H1 (cell line): ENCODE measurements around the gene IFNG. TPM values are rescaled to one million over a fixed set of nuclear protein-coding genes. Genes with fewer than 3 reads are reported as not detected.

ENCODE experiments used
- CTCF ChIA-PET: fragments of 300-600 bp; sonication (Branson Sonifier 250); formaldehyde crosslinking; loops from one replicate; lab custom pipeline; 2021; ENCODE audit not compliant: partially characterized antibody; lab: Charles Lee
- POLR2A ChIA-PET: fragments of 300-600 bp; sonication (Branson Sonifier 250); formaldehyde crosslinking; loops from one replicate; lab custom pipeline; 2021; ENCODE audit warnings: inconsistent platforms; ENCODE audit not compliant: partially characterized antibody; lab: Charles Lee
- DNase-seq, 2 experiments: peaks; one replicate each; pipeline versions ENCODE4 v3.0.0 to v3.0.0-alpha.2; 2010 to 2022; ENCODE audit warnings: low spot score in 2 of 2, low read depth in 1 of 2, mixed read lengths in 1 of 2
- FAIRE-seq: peaks from 2 replicates; lab custom pipeline; 2011; peaks lifted over from hg19 to GRCh38; lab: Jason Lieb, UNC
- H2AFZ ChIP-seq: 2 replicates; pipeline ENCODE4 v1.8.1; 2012; ENCODE audit warnings: low read length, inconsistent platforms
- H2AK5ac ChIP-seq: 2 replicates; pipeline ENCODE4 v1.6.1; 2013; ENCODE audit warnings: low read depth, low read length
- H2BK120ac ChIP-seq: replicated peaks from 2 replicates; pipeline ENCODE3; 2013; ENCODE audit warnings: low read depth, low read length, inconsistent platforms
- H2BK12ac ChIP-seq: 2 replicates; pipeline ENCODE4 v1.6.1; 2013; ENCODE audit warnings: low read depth, low read length
- H2BK15ac ChIP-seq: 2 replicates; pipeline ENCODE4 v1.6.1; 2013; ENCODE audit warnings: low read length
- H2BK20ac ChIP-seq: 2 replicates; pipeline ENCODE4 v1.6.1; 2013; ENCODE audit warnings: low read length
- H2BK5ac ChIP-seq: 2 replicates; pipeline ENCODE4 v1.6.1; 2013; ENCODE audit warnings: low read depth, low read length
- H3K14ac ChIP-seq: 2 replicates; pipeline ENCODE4 v1.6.1; 2013; ENCODE audit warnings: inconsistent platforms; ENCODE audit not compliant: insufficient read length
- H3K18ac ChIP-seq: 2 replicates; pipeline ENCODE4 v1.6.1; 2013; ENCODE audit warnings: low read length; ENCODE audit errors: extremely low read depth
- H3K23ac ChIP-seq: 2 replicates; pipeline ENCODE4 v1.6.1; 2013; ENCODE audit warnings: inconsistent platforms; ENCODE audit not compliant: insufficient read length
- H3K23me2 ChIP-seq: 2 replicates; pipeline ENCODE4 v1.6.1; 2013; ENCODE audit warnings: low read depth, low read length
- H3K27ac ChIP-seq: 2 replicates; pipeline ENCODE4 v1.6.1; 2011; ENCODE audit warnings: low read depth, low read length, inconsistent platforms
- H3K27me3 ChIP-seq, 4 experiments: replicated peaks in 1 of 4; 1 replicate in 1 of 4; 2 replicates in 3 of 4; pipeline versions ENCODE4 v1.6.1 to v1.8.1; 2011 to 2013; ENCODE audit warnings: low read length in 3 of 4, mild to moderate bottlenecking in 3 of 4, inconsistent platforms in 2 of 4, mixed read lengths in 2 of 4, moderate library complexity in 1 of 4; ENCODE audit not compliant: control insufficient read depth in 3 of 4, insufficient read depth in 3 of 4; ENCODE audit errors: extremely low read depth in 1 of 4
- H3K36me3 ChIP-seq, 4 experiments: 2 replicates each; pipeline versions ENCODE4 v1.6.1 to v1.8.1; 2011 to 2013; ENCODE audit warnings: mild to moderate bottlenecking in 4 of 4, low read length in 3 of 4, moderate library complexity in 2 of 4, control low read depth in 1 of 4, inconsistent platforms in 1 of 4; ENCODE audit not compliant: insufficient read depth in 4 of 4, control insufficient read depth in 2 of 4
- H3K4ac ChIP-seq: replicated peaks from 2 replicates; pipeline ENCODE3; 2013; ENCODE audit warnings: low read length, low read depth, mixed read lengths, inconsistent platforms; ENCODE audit not compliant: insufficient read length
- H3K4me1 ChIP-seq, 4 experiments: replicated peaks in 1 of 4; 1 replicate in 1 of 4; 2 replicates in 3 of 4; pipeline versions ENCODE4 v1.6.1 to v1.8.1; 2011 to 2013; ENCODE audit warnings: low read length in 3 of 4, inconsistent platforms in 2 of 4, mixed read lengths in 1 of 4; ENCODE audit not compliant: insufficient read depth in 4 of 4, control insufficient read depth in 3 of 4
- H3K4me2 ChIP-seq, 2 experiments: 2 replicates each; pipeline versions ENCODE4 v1.6.1 to v1.8.1; 2011 to 2013; ENCODE audit warnings: low read depth in 2 of 2, low read length in 2 of 2, control low read depth in 1 of 2, inconsistent platforms in 1 of 2, mild to moderate bottlenecking in 1 of 2; ENCODE audit not compliant: insufficient read depth in 1 of 2
- H3K4me3 ChIP-seq, 4 experiments: fragments of 200-600, 300-600 bp in 1 of 4; sonication (generic), shearing (Covaris generic), sonication (Bioruptor Twin) in 1 of 4; 2 replicates each; pipeline versions ENCODE4 v1.5.1 to v1.8.1; 2011 to 2016; ENCODE audit warnings: low read length in 4 of 4, low read depth in 3 of 4, control low read depth in 2 of 4, inconsistent platforms in 2 of 4, mild to moderate bottlenecking in 2 of 4, mixed read lengths in 1 of 4, moderate library complexity in 1 of 4; ENCODE audit not compliant: insufficient read depth in 2 of 4; ENCODE audit errors: extremely low read depth in 1 of 4
- H3K56ac ChIP-seq: replicated peaks from 2 replicates; pipeline ENCODE3; 2013; ENCODE audit warnings: low read depth, mild to moderate bottlenecking, mixed read lengths, low read length, inconsistent platforms; ENCODE audit not compliant: insufficient read length
- H3K79me1 ChIP-seq: 2 replicates; pipeline ENCODE4 v1.6.1; 2013; ENCODE audit warnings: low read depth, low read length, control low read depth
- H3K79me2 ChIP-seq, 2 experiments: 2 replicates each; pipeline versions ENCODE4 v1.6.1 to v1.8.1; 2012 to 2013; ENCODE audit warnings: low read length in 2 of 2, mild to moderate bottlenecking in 2 of 2, inconsistent platforms in 1 of 2; ENCODE audit not compliant: insufficient read depth in 2 of 2, control insufficient read depth in 1 of 2
- H3K9ac ChIP-seq, 4 experiments: replicated peaks in 1 of 4; 1 replicate in 1 of 4; 2 replicates in 3 of 4; pipeline versions ENCODE4 v1.6.1 to v1.8.1; 2011 to 2013; ENCODE audit warnings: low read depth in 3 of 4, low read length in 3 of 4, control low read depth in 2 of 4, mild to moderate bottlenecking in 2 of 4, moderate library complexity in 2 of 4, inconsistent platforms in 1 of 4; ENCODE audit errors: extremely low read depth in 1 of 4
- H3K9me3 ChIP-seq, 2 experiments: 2 replicates each; pipeline versions ENCODE4 v1.6.1 to v1.8.1; 2012 to 2013; ENCODE audit warnings: mild to moderate bottlenecking in 2 of 2, moderate library complexity in 2 of 2, control low read depth in 1 of 2, inconsistent platforms in 1 of 2, low read depth in 1 of 2, low read length in 1 of 2, mixed read lengths in 1 of 2; ENCODE audit not compliant: insufficient read depth in 2 of 2
- H4K20me1 ChIP-seq, 2 experiments: replicated peaks in 1 of 2; 2 replicates each; pipeline versions ENCODE3 to v1.8.1; 2011 to 2013; ENCODE audit warnings: inconsistent platforms in 2 of 2, low read length in 2 of 2, mild to moderate bottlenecking in 1 of 2; ENCODE audit not compliant: insufficient read depth in 2 of 2, control insufficient read depth in 1 of 2
- H4K5ac ChIP-seq: 2 replicates; pipeline ENCODE4 v1.6.1; 2013; ENCODE audit warnings: low read length, low read depth, mixed read lengths, inconsistent platforms; ENCODE audit not compliant: insufficient read length
- H4K8ac ChIP-seq: 2 replicates; pipeline ENCODE4 v1.8.0; 2013; ENCODE audit warnings: mild to moderate bottlenecking, moderate library complexity, low read length, inconsistent platforms; ENCODE audit not compliant: insufficient read depth; ENCODE audit errors: extremely low read depth
- H4K91ac ChIP-seq: replicated peaks from 2 replicates; pipeline ENCODE3; 2013; ENCODE audit warnings: low read length, mixed read lengths, inconsistent platforms; ENCODE audit not compliant: insufficient read length
- BCL11A ChIP-seq, 2 experiments: IDR thresholded peaks; one replicate each; pipeline ENCODE4 v1.6.1; 2011; ENCODE audit warnings: low read depth in 2 of 2, low read length in 2 of 2, mild to moderate bottlenecking in 2 of 2
- CEBPB ChIP-seq: IDR thresholded peaks from 2 replicates; pipeline ENCODE4 v1.6.1; 2012; ENCODE audit warnings: low read depth, low read length
- EGR1 ChIP-seq: IDR thresholded peaks from 2 replicates; pipeline ENCODE4 v1.6.1; 2011; ENCODE audit warnings: low read depth, low read length, borderline replicate concordance
- GTF2F1 ChIP-seq: IDR thresholded peaks from 2 replicates; pipeline ENCODE4 v1.6.1; 2012; ENCODE audit warnings: low read depth, low read length, improper control_type of control experiment, borderline replicate concordance
- JUND ChIP-seq: IDR thresholded peaks from 2 replicates; pipeline ENCODE4 v1.6.1; 2011; ENCODE audit warnings: mild to moderate bottlenecking, improper control_type of control experiment, low read length
- NANOG ChIP-seq: IDR thresholded peaks from 2 replicates; pipeline ENCODE4 v1.6.1; 2011; ENCODE audit warnings: low read length, low read depth, mild to moderate bottlenecking, inconsistent platforms; ENCODE audit not compliant: insufficient read depth, poor library complexity, severe bottlenecking
- PHF8 ChIP-seq: fragments of 200-600 bp; sonication (generic); conservative IDR thresholded peaks from 2 replicates; pipeline ENCODE4 v1.7.1; 2012; ENCODE audit warnings: low read depth, mild to moderate bottlenecking, inconsistent platforms, low read length, moderate library complexity
- POLR2AphosphoS5 ChIP-seq: IDR thresholded peaks from 2 replicates; pipeline ENCODE4 v1.6.1; 2011; ENCODE audit warnings: low read depth, low read length
- SIRT6 ChIP-seq: IDR thresholded peaks from one replicate; pipeline ENCODE4 v1.7.1; 2012; ENCODE audit warnings: low read length, inconsistent platforms
- YY1 ChIP-seq: IDR thresholded peaks from 2 replicates; pipeline ENCODE4 v1.6.1; 2011; ENCODE audit warnings: low read depth, mild to moderate bottlenecking, low read length
- WGBS, 2 experiments: shearing (Covaris generic) in 1 of 2; methylation state at CpG; one replicate each; pipeline versions ENCODE4 v1.1.6 to v1.1.7; 2013 to 2015; ENCODE audit warnings: low lambda C conversion rate in 2 of 2, mixed read lengths in 2 of 2, inconsistent platforms in 1 of 2, low coverage in 1 of 2, missing lambda C conversion rate in 1 of 2; ENCODE audit not compliant: insufficient replicate concordance in 2 of 2, insufficient coverage in 1 of 2, insufficient read length in 1 of 2; ENCODE audit errors: extremely low coverage in 1 of 2, missing lambda C conversion rate in 1 of 2; 5-methylcytosine and 5-hydroxymethylcytosine counted together
- polyA plus RNA-seq, 7 experiments: library from polyadenylated mRNA; depleted of rRNA in 3 of 7; stranded (reverse) in 5 of 7; unstranded in 2 of 7; fragments of >200 nt in 5 of 7; fragments of 200-250 nt in 2 of 7; gene quantifications; 1 replicate in 5 of 7; 2 replicates in 1 of 7; 4 replicates in 1 of 7; pipeline versions ENCODE4 v1.2.1 to v1.2.3, GENCODE V29; 2011 to 2013; ENCODE audit warnings: missing spikeins in 2 of 7, mixed read lengths in 2 of 7
- total RNA-seq: library from RNA; stranded (reverse); fragmentation: NEBNext Ultra II Directional; extraction: Animal tissue kit (Norgen Biotek cat#: 25700); gene quantifications from 2 replicates; pipeline ENCODE4 v1.2.1, GENCODE V29; 2021

IFNG gene
- total and polyA plus RNA-seq, 2 of the 8 experiments (the other 6 are each of a cell fraction or from before 2014, with no cell fraction given), result not detected

DNA sequence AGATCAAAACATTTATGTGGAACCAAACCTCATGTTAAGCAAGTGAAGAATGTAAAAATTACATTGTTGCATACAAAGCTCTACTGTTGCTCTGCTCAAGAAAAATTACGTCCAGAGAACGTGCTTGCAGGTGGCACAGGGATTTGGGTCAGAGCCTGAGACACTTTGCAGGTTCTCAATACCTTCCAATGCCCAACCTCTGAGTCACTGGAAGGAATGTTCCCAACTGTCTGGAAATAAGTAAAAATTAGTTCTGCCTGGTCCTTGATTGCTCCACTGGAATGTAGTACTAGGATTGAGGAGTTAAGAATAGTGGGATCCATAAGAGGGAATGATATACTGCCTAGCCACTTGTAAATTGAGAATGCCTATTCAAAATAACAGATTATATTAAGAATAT is 2.8 kb upstream of the IFNG start:
- no peak overlapping the region for H3K14ac ChIP-seq
- H3K4ac ChIP-seq, result no peak overlapping the region
- FAIRE-seq, result no peak
- 91% methylated on average over 2 of the region's 2 CpGs; no CpG with 5 or more reads in 1 of the 2 experiments for WGBS, 2 experiments
- H2BK15ac ChIP-seq, result no peak overlapping the region
- H2AK5ac ChIP-seq, result no peak overlapping the region
- no peak overlapping the region for H3K4me3 ChIP-seq
- no peaks in the 10 kb centered on the region for H3K9me3 ChIP-seq
- no peaks in the 10 kb centered on the region for H3K4me1 ChIP-seq
- no peak overlapping the region for H2BK5ac ChIP-seq
- no peak overlapping the region for H2BK12ac ChIP-seq
- no peak overlapping the region for H4K8ac ChIP-seq
- no peaks in the 10 kb centered on the region for H3K23me2 ChIP-seq
- no peak overlapping the region for H2BK20ac ChIP-seq
- no peak overlapping the region for H4K5ac ChIP-seq
- no peak overlapping the region for H4K91ac ChIP-seq
- no peak overlapping the region for H3K18ac ChIP-seq
- no peak overlapping the region for H3K23ac ChIP-seq
- no peak overlapping the region for H2AFZ ChIP-seq
- POLR2A ChIA-PET, result no interaction called here
- H2BK120ac ChIP-seq, result no peak overlapping the region
- no peaks in the 10 kb centered on the region for H4K20me1 ChIP-seq
- DNase-seq, result no peak
- H3K9ac ChIP-seq, result no peak overlapping the region
- H3K27me3 ChIP-seq, result no peaks in the 10 kb centered on the region
- no peak overlapping the region for H3K4me2 ChIP-seq
- H3K79me1 ChIP-seq, result no peaks in the 10 kb centered on the region
- H3K36me3 ChIP-seq, result no peaks in the 10 kb centered on the region
- H3K27ac ChIP-seq, result no peak overlapping the region
- no peaks in the 10 kb centered on the region for H3K79me2 ChIP-seq
- CTCF ChIA-PET, result interaction anchor here (1.0 to 7.5 kb wide), 4 partner anchors 10 to 124 kb away, joined by 3 to 82 read pairs (median 4); no protein-coding TSS in a partner anchor
- no peak overlapping the region for H3K56ac ChIP-seq
- TF ChIP-seq JUND, result no peak
- TF ChIP-seq PHF8, result no peak
- TF ChIP-seq POLR2AphosphoS5, result no peak
- no peak for TF ChIP-seq SIRT6
- no peak for TF ChIP-seq CEBPB
- no peak for TF ChIP-seq EGR1
- TF ChIP-seq YY1, result no peak
- no peak for TF ChIP-seq NANOG
- TF ChIP-seq BCL11A (IDR thresholded peaks at IDR 0.05; ENCODE audit: low read depth in 2 of 2, low read length in 2 of 2), result no peak
- no peak for TF ChIP-seq GTF2F1
